Prostate gland (tissue), 2 donors: ENCODE results near the gene JAK1. TPM values are rescaled to one million over a fixed set of nuclear protein-coding genes. Genes with fewer than 3 reads are reported as not detected.

Experiments used
- DNase-seq: peaks from one replicate; pipeline ENCODE4 v3.0.0-alpha.2; 2019; ENCODE audit warnings: low spot score
- H3K27ac ChIP-seq, 2 donors: fragments of 200-600 bp; sonication (generic); 2 replicates each; pipeline ENCODE4 v1.5.1; 2017 to 2019
- H3K27me3 ChIP-seq: fragments of 200-600 bp; sonication (generic); replicated peaks from 2 replicates; pipeline ENCODE4 v1.5.1; 2019; ENCODE audit not compliant: insufficient read depth
- H3K36me3 ChIP-seq, 2 donors: fragments of 200-600 bp; sonication (generic); 1 replicate in 1 of 2; 2 replicates in 1 of 2; pipeline versions ENCODE4 v1.5.1 to v1.8.1; 2017 to 2019
- H3K4me1 ChIP-seq: fragments of 200-600 bp; sonication (generic); replicated peaks from 2 replicates; pipeline ENCODE4 v1.5.1; 2019
- H3K4me3 ChIP-seq, 2 donors: fragments of 200-600 bp; sonication (generic); 2 replicates each; pipeline ENCODE4 v1.5.1; 2017 to 2019
- H3K9me3 ChIP-seq: fragments of 200-600 bp; sonication (generic); 2 replicates; pipeline ENCODE4 v1.5.1; 2017
- POLR2A ChIP-seq: fragments of 450-650 bp; IDR thresholded peaks from one replicate; pipeline ENCODE4 v1.6.1; 2016; ENCODE audit warnings: antibody characterized with exemption, mild to moderate bottlenecking
- POLR2AphosphoS5 ChIP-seq: sonication (generic); formaldehyde crosslinking; IDR thresholded peaks from one replicate; pipeline ENCODE4 v1.6.1; 2017; ENCODE audit warnings: antibody characterized with exemption
- WGBS: methylation state at CpG from one replicate; pipeline ENCODE4 v1.1.5; 2018; 5-methylcytosine and 5-hydroxymethylcytosine counted together
- intact Hi-C: fragments of 100-400 bp; cut with DNase I; formaldehyde crosslinking; loops from one replicate; pipeline ENCODE4 v1.14.2; 2022
- total RNA-seq, 2 donors: library from RNA; depleted of rRNA; stranded (reverse); fragments of >200 nt; gene quantifications; one replicate each; pipeline ENCODE4 v1.1.0, GENCODE V29; 2016
- TF ChIP-seq, protein P1 (sequence below), 4 experiments: fragments of 200-600 bp in 2 of 4; fragments of 450-650 bp in 2 of 4; sonication (generic) in 2 of 4; IDR thresholded peaks; 1 replicate in 3 of 4; 2 replicates in 1 of 4; pipeline ENCODE4 v1.5.1; 2016 to 2019; ENCODE audit warnings: antibody characterized with exemption in 4 of 4, mild to moderate bottlenecking in 2 of 4, moderate library complexity in 2 of 4

Gene JAK1
- total RNA-seq, 2 donors from 2014 or later = 66.3 to 115 TPM

- Histone ChIP-seq H3K4me1 (no peaks in the 10 kb centered on the region), H3K27ac (no peak overlapping the region), H3K36me3 (no peaks in the 10 kb centered on the region), H3K27me3 (no peaks in the 10 kb centered on the region), H3K4me3 (no peak overlapping the region), H3K9me3 (no peaks in the 10 kb centered on the region)
- intact Hi-C loops = no loop called here
- 74% methylated on average over 3 of the region's 3 CpGs for WGBS
- TF ChIP-seq, protein P1, sequence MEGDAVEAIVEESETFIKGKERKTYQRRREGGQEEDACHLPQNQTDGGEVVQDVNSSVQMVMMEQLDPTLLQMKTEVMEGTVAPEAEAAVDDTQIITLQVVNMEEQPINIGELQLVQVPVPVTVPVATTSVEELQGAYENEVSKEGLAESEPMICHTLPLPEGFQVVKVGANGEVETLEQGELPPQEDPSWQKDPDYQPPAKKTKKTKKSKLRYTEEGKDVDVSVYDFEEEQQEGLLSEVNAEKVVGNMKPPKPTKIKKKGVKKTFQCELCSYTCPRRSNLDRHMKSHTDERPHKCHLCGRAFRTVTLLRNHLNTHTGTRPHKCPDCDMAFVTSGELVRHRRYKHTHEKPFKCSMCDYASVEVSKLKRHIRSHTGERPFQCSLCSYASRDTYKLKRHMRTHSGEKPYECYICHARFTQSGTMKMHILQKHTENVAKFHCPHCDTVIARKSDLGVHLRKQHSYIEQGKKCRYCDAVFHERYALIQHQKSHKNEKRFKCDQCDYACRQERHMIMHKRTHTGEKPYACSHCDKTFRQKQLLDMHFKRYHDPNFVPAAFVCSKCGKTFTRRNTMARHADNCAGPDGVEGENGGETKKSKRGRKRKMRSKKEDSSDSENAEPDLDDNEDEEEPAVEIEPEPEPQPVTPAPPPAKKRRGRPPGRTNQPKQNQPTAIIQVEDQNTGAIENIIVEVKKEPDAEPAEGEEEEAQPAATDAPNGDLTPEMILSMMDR (IDR thresholded peaks at IDR 0.05) = no peak
- no peak for TF ChIP-seq POLR2AphosphoS5
- no peak for TF ChIP-seq POLR2A
- no peak for DNase-seq
Measured at GRCh38 chr1:64917328-64917861, 49.0 kb downstream of the JAK1 start.

DNA sequence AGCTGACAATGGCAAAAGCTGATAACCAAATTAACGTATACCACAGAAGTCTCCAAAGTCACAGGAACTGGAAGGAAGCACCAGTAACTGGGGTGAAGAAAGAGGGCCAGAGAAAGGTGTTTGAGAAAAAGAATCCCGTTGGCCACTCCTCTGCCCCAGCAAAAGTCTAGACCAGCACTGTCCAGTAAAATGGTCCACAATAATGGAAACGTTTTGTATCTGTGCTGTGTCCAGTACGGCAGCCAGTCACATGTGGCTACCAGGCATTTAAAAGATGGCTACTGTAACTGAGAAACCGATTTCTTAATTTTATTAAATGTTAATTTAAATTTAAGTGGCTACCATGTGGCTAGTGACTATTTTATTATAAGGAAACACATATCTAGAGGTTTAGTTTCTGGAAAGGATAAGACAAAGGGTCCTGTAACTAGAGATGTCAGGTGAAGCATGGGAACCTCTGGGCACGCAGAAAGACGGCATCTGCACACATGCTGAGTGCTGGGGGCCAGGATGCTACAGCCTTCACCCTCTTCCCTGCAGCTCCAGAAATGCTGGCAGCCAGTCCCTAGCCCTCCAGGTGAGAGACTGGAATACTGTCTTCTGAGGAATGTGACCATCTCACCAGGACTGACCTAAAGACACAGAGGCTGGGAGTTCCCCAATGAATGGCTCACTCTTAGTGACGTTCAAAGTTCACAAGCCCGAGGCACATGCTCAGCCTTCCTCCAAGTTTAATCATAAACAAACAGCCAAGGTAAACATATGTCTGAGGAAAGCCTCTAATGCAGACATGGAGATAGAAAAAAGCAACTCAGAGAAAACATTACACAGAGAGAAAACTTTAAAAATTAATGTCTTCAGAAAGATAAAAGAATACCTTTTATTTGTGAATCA lies 50.7 kb downstream of the JAK1 start:
- TF ChIP-seq POLR2AphosphoS5 = peak; percentile 32
- TF ChIP-seq POLR2A = no peak
- TF ChIP-seq, protein P1 (IDR thresholded peaks at IDR 0.05) = no peak
- H3K9me3 ChIP-seq = no peaks in the 10 kb centered on the region
- no peaks in the 10 kb centered on the region for H3K27me3 ChIP-seq
- 72% methylated on average over 9 of the region's 9 CpGs for WGBS
- H3K27ac ChIP-seq = no peak overlapping the region
- no peaks in the 10 kb centered on the region for H3K36me3 ChIP-seq
- no peak overlapping the region for H3K4me3 ChIP-seq
- H3K4me1 ChIP-seq = no peaks in the 10 kb centered on the region
- intact Hi-C loops = no loop called here
- DNase-seq = no peak

GRCh38 chr1:64913361-64914015 lies 52.9 kb downstream of the JAK1 start:
- TF ChIP-seq, protein P1 (IDR thresholded peaks at IDR 0.05) = no peak
- TF ChIP-seq POLR2AphosphoS5 (no peak), POLR2A (no peak)
- Histone ChIP-seq H3K36me3 (no peaks in the 10 kb centered on the region), H3K4me3 (no peak overlapping the region), H3K27ac (no peak overlapping the region), H3K4me1 (no peaks in the 10 kb centered on the region), H3K9me3 (no peaks in the 10 kb centered on the region), H3K27me3 (no peaks in the 10 kb centered on the region)
- no peak for DNase-seq
- intact Hi-C loops = no loop called here
- whole genome bisulfite sequencing = 82% methylated on average over 3 of the region's 3 CpGs

GRCh38 chr1:64912191-64912590 lies 54.2 kb downstream of the JAK1 start:
- intact Hi-C loops = no loop called here
- Histone ChIP-seq H3K27me3 (no peaks in the 10 kb centered on the region), H3K27ac (no peak overlapping the region), H3K4me1 (no peaks in the 10 kb centered on the region), H3K4me3 (no peak overlapping the region), H3K9me3 (no peaks in the 10 kb centered on the region), H3K36me3 (no peaks in the 10 kb centered on the region)
- no peak for DNase-seq
- WGBS = 63% methylated on average over 2 of the region's 2 CpGs
- TF ChIP-seq POLR2A = no peak
- TF ChIP-seq POLR2AphosphoS5 = no peak
- TF ChIP-seq, protein P1 (IDR thresholded peaks at IDR 0.05) = no peak
